H1 (cell line): Measurements from ENCODE around the gene VAMP2. TPM values are rescaled to one million over a fixed set of nuclear protein-coding genes. Genes with fewer than 3 reads are reported as not detected.

Experiments
- BRCA1 ChIP-seq: IDR thresholded peaks from 2 replicates; pipeline ENCODE4 v1.6.1; 2012; ENCODE audit warnings: low read depth, low read length, improper control_type of control experiment
- CEBPB ChIP-seq: IDR thresholded peaks from 2 replicates; pipeline ENCODE4 v1.6.1; 2012; ENCODE audit warnings: low read depth, low read length
- CREB1 ChIP-seq: IDR thresholded peaks from 2 replicates; pipeline ENCODE4 v1.6.1; 2012; ENCODE audit warnings: inconsistent platforms
- E2F6 ChIP-seq: IDR thresholded peaks from 2 replicates; pipeline ENCODE4 v1.6.1; 2012; ENCODE audit warnings: inconsistent platforms
- EGR1 ChIP-seq: IDR thresholded peaks from 2 replicates; pipeline ENCODE4 v1.6.1; 2011; ENCODE audit warnings: low read depth, low read length, borderline replicate concordance
- EP300 ChIP-seq, 2 experiments: IDR thresholded peaks; 1 replicate in 1 of 2; 2 replicates in 1 of 2; pipeline ENCODE4 v1.6.1; 2011 to 2012; ENCODE audit warnings: low read depth in 2 of 2, low read length in 2 of 2, mild to moderate bottlenecking in 2 of 2, borderline replicate concordance in 1 of 2, inconsistent platforms in 1 of 2, moderate library complexity in 1 of 2
- FOSL1 ChIP-seq: IDR thresholded peaks from 2 replicates; pipeline ENCODE4 v1.6.1; 2011; ENCODE audit warnings: mild to moderate bottlenecking, low read depth, low read length, moderate library complexity; ENCODE audit not compliant: insufficient read depth
- HDAC2 ChIP-seq, 2 experiments: fragments of 300-600 bp in 1 of 2; sonication (generic) in 1 of 2; IDR thresholded peaks; 2 replicates each; pipeline ENCODE4 v1.6.1; 2011 to 2012; ENCODE audit warnings: low read depth in 2 of 2, low read length in 2 of 2, mild to moderate bottlenecking in 2 of 2, moderate library complexity in 2 of 2, borderline replicate concordance in 1 of 2, inconsistent platforms in 1 of 2
- MAX ChIP-seq: IDR thresholded peaks from 2 replicates; pipeline ENCODE4 v1.6.1; 2012; ENCODE audit warnings: inconsistent platforms
- NANOG ChIP-seq: IDR thresholded peaks from 2 replicates; pipeline ENCODE4 v1.6.1; 2011; ENCODE audit warnings: low read length, low read depth, mild to moderate bottlenecking, inconsistent platforms; ENCODE audit not compliant: insufficient read depth, poor library complexity, severe bottlenecking
- PHF8 ChIP-seq: fragments of 200-600 bp; sonication (generic); conservative IDR thresholded peaks from 2 replicates; pipeline ENCODE4 v1.7.1; 2012; ENCODE audit warnings: low read depth, mild to moderate bottlenecking, inconsistent platforms, low read length, moderate library complexity
- POLR2A ChIP-seq, 2 experiments: IDR thresholded peaks; 1 replicate in 1 of 2; 2 replicates in 1 of 2; pipeline ENCODE4 v1.6.1; 2011; ENCODE audit warnings: low read depth in 2 of 2, low read length in 2 of 2, mild to moderate bottlenecking in 2 of 2; ENCODE audit errors: control extremely low read depth in 1 of 2
- RBBP5 ChIP-seq: IDR thresholded peaks from 2 replicates; pipeline ENCODE4 v1.7.1; 2012; ENCODE audit warnings: low read depth, mild to moderate bottlenecking, inconsistent platforms, low read length, moderate library complexity, borderline replicate concordance
- RFX5 ChIP-seq: IDR thresholded peaks from 2 replicates; pipeline ENCODE4 v1.6.1; 2011; ENCODE audit warnings: low read depth, low read length, improper control_type of control experiment, borderline replicate concordance
- SAP30 ChIP-seq: fragments of 300-600 bp; sonication (generic); IDR thresholded peaks from 2 replicates; pipeline ENCODE4 v1.7.1; 2012; ENCODE audit warnings: low read length, moderate library complexity, mild to moderate bottlenecking, inconsistent platforms; ENCODE audit not compliant: insufficient read depth, insufficient replicate concordance
- SIN3A ChIP-seq, 2 experiments: IDR thresholded peaks in 1 of 2; conservative IDR thresholded peaks in 1 of 2; 2 replicates each; pipeline ENCODE4 v1.6.1; 2011 to 2012; ENCODE audit warnings: low read length in 2 of 2, improper control_type of control experiment in 1 of 2, low read depth in 1 of 2, mild to moderate bottlenecking in 1 of 2
- SP1 ChIP-seq: IDR thresholded peaks from 2 replicates; pipeline ENCODE4 v1.6.1; 2011; ENCODE audit warnings: low read depth, low read length
- SRF ChIP-seq: IDR thresholded peaks from 2 replicates; pipeline ENCODE4 v1.6.1; 2011; ENCODE audit warnings: mild to moderate bottlenecking, low read depth, low read length, moderate library complexity
- TBP ChIP-seq: IDR thresholded peaks from 2 replicates; pipeline ENCODE4 v1.6.1; 2011; ENCODE audit warnings: low read depth, low read length, improper control_type of control experiment
- TCF12 ChIP-seq: IDR thresholded peaks from 2 replicates; pipeline ENCODE4 v1.6.1; 2011; ENCODE audit warnings: low read depth, mild to moderate bottlenecking, low read length
- TEAD4 ChIP-seq: IDR thresholded peaks from 2 replicates; pipeline ENCODE4 v1.6.1; 2012; ENCODE audit warnings: low read depth, low read length, inconsistent platforms, mixed read lengths
- USF2 ChIP-seq: IDR thresholded peaks from 2 replicates; pipeline ENCODE4 v1.6.1; 2011; ENCODE audit warnings: low read length, improper control_type of control experiment
- polyA plus RNA-seq, 7 experiments: library from polyadenylated mRNA; depleted of rRNA in 3 of 7; stranded (reverse) in 5 of 7; unstranded in 2 of 7; fragments of >200 nt in 5 of 7; fragments of 200-250 nt in 2 of 7; gene quantifications; 1 replicate in 5 of 7; 2 replicates in 1 of 7; 4 replicates in 1 of 7; pipeline versions ENCODE4 v1.2.1 to v1.2.3, GENCODE V29; 2011 to 2013; ENCODE audit warnings: missing spikeins in 2 of 7, mixed read lengths in 2 of 7
- total RNA-seq: library from RNA; stranded (reverse); fragmentation: NEBNext Ultra II Directional; extraction: Animal tissue kit (Norgen Biotek cat#: 25700); gene quantifications from 2 replicates; pipeline ENCODE4 v1.2.1, GENCODE V29; 2021

Gene VAMP2
- total and polyA plus RNA-seq, 2 of the 8 experiments (the other 6 are each of a cell fraction or from before 2014, with no cell fraction given): 19.3 to 20.5 TPM

- TF ChIP-seq SP1: peak; percentile 81; the same call in 1 of the 2 replicates
- TF ChIP-seq E2F6: peak; percentile 32; the same call in 1 of the 2 replicates
- TF ChIP-seq TCF12: no peak
- peak; percentile 94 for TF ChIP-seq CREB1
- peak; percentile 75 for TF ChIP-seq TBP
- peak; percentile 38; the same call in 1 of the 2 replicates for TF ChIP-seq RFX5
- TF ChIP-seq MAX: peak; percentile 49
- no peak for TF ChIP-seq FOSL1
- peak; percentile 86 for TF ChIP-seq EGR1
- 0 out of 4 replicates have a peak, but pooled peaks of 1 of the 2 experiments have one; percentile 28 for TF ChIP-seq HDAC2 (IDR thresholded peaks at IDR 0.05; ENCODE audit: borderline replicate concordance in 1 of 2, low read depth in 2 of 2, low read length in 2 of 2)
- TF ChIP-seq POLR2A (IDR thresholded peaks at IDR 0.05; ENCODE audit: control extremely low read depth in 1 of 2, low read depth in 2 of 2, low read length in 2 of 2): peak; percentile 36 to 68
- no peak for TF ChIP-seq NANOG
- no peak for TF ChIP-seq SRF
- 0 out of 2 replicates have a peak, but pooled peaks have one; percentile 36 for TF ChIP-seq PHF8
- TF ChIP-seq SIN3A (conservative IDR thresholded peaks at IDR 0.05 in 1 of 2, IDR thresholded peaks at IDR 0.05 in 1 of 2; ENCODE audit: low read depth in 1 of 2, low read length in 2 of 2): peak; percentile 13 to 86; a peak in 3 of 4 replicates
- peak; percentile 98 for TF ChIP-seq TEAD4
- peak in 1 of 2 experiments; percentile 12; a peak in 1 of 3 replicates for TF ChIP-seq EP300 (IDR thresholded peaks at IDR 0.05; ENCODE audit: borderline replicate concordance in 1 of 2, low read depth in 2 of 2, low read length in 2 of 2)
- TF ChIP-seq CEBPB: no peak
- peak; percentile 74; the same call in 1 of the 2 replicates for TF ChIP-seq RBBP5
- TF ChIP-seq SAP30: peak; percentile 36
- TF ChIP-seq BRCA1: no peak
- no peak for TF ChIP-seq USF2
These were observed 8.7 kb downstream of the VAMP2 start (continued) for GRCh38 chr17:8153957-8154607.
